Peyer's patch (tissue), 4 donors: Measurements from ENCODE around the gene SMIM45.

Experiments used
- POLR2A ChIP-seq, 2 donors: fragments of 450-650 bp; IDR thresholded peaks; one replicate each; pipeline ENCODE4 v1.5.1; 2017; ENCODE audit warnings: antibody characterized with exemption in 2 of 2, mild to moderate bottlenecking in 2 of 2, moderate library complexity in 2 of 2
- TF ChIP-seq, protein P1 (sequence below), 6 experiments: fragments of 450-650 bp in 4 of 6; fragments of 200-600 bp in 2 of 6; sonication (generic) in 1 of 6; IDR thresholded peaks; one replicate each; pipeline ENCODE4 v1.5.1; 2017 to 2019; ENCODE audit warnings: antibody characterized with exemption in 6 of 6, mild to moderate bottlenecking in 3 of 6, moderate library complexity in 1 of 6

DNA sequence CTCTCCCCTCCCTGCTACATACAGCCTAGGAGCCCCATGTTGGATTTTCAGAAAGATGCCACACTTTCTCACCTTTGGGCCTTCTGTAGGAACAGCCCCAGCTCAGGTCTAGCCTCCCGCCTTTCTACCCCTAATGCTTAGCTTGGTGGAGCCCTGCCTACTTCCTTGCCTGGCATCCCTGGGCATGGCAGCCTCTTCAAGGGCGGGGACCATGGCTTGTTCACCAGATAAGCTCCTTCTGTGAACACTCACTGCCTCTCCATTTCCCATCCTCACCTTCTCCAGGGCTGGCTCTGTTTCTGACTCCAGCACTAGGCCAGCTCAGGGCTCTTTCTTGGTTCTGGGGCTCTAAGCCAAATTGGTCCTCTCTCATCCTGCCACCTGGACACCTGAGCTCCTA lies 18.7 kb downstream of the SMIM45 start:
- TF ChIP-seq, protein P1, sequence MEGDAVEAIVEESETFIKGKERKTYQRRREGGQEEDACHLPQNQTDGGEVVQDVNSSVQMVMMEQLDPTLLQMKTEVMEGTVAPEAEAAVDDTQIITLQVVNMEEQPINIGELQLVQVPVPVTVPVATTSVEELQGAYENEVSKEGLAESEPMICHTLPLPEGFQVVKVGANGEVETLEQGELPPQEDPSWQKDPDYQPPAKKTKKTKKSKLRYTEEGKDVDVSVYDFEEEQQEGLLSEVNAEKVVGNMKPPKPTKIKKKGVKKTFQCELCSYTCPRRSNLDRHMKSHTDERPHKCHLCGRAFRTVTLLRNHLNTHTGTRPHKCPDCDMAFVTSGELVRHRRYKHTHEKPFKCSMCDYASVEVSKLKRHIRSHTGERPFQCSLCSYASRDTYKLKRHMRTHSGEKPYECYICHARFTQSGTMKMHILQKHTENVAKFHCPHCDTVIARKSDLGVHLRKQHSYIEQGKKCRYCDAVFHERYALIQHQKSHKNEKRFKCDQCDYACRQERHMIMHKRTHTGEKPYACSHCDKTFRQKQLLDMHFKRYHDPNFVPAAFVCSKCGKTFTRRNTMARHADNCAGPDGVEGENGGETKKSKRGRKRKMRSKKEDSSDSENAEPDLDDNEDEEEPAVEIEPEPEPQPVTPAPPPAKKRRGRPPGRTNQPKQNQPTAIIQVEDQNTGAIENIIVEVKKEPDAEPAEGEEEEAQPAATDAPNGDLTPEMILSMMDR (IDR thresholded peaks at IDR 0.05): no peak
- no peak for TF ChIP-seq POLR2A (IDR thresholded peaks at IDR 0.05)
